ENCODE measurements around the gene FAM120B. TPM values are rescaled to one million over a fixed set of nuclear protein-coding genes. Genes with fewer than 3 reads are reported as not detected.
A peak's percentile ranks its signal among the peaks of the same experiment; 100 is the strongest.

FAM120B gene
- total RNA-seq, 1 experiment from 2014 or later = 15.2 TPM

GRCh38 chr6:170355661-170356060, 49.1 kb downstream of the FAM120B start:
- ChIA-PET POLR2A (no interaction called here), CTCF (no interaction called here)
- Mint-ChIP-seq H3K4me3 (no peak overlapping the region), H3K36me3 (peaks cover 42% of the 10 kb centered on the region), H3K27me3 (ENCODE audit: low read depth) (no peaks in the 10 kb centered on the region; the same call in 1 of the 2 replicates), H3K27ac (no peak overlapping the region), H3K9me3 (peaks cover 47% of the 10 kb centered on the region), H3K4me1 (peaks cover 3% of the 10 kb centered on the region; the same call in 1 of the 2 replicates)
- DNase-seq (ENCODE audit: low spot score) = no peak
- 0 out of 2 replicates have a peak, but pooled peaks have one; percentile 22 for ATAC-seq
- TF ChIP-seq AFF4 (CRISPR knock-in tag; IDR thresholded peaks at IDR 0.05; ENCODE audit: borderline replicate concordance) (no peak), ZNF425 (CRISPR knock-in tag; conservative IDR thresholded peaks at IDR 0.05) (no peak), ZNF281 (CRISPR knock-in tag; IDR thresholded peaks at IDR 0.05) (no peak), NR1H2 (CRISPR knock-in tag; IDR thresholded peaks at IDR 0.05) (no peak), E2F1 (CRISPR knock-in tag; IDR thresholded peaks at IDR 0.05) (no peak), IRF1 (CRISPR knock-in tag; IDR thresholded peaks at IDR 0.05) (no peak), MAX (CRISPR knock-in tag; IDR thresholded peaks at IDR 0.05) (no peak), NFATC4 (CRISPR knock-in tag; IDR thresholded peaks at IDR 0.05) (no peak)

GRCh38 chr6:170357812-170358211, 51.3 kb downstream of the FAM120B start:
- Mint-ChIP-seq H3K4me3 (no peak overlapping the region), H3K36me3 (peaks cover 20% of the 10 kb centered on the region), H3K27ac (no peak overlapping the region), H3K9me3 (peaks cover 25% of the 10 kb centered on the region), H3K27me3 (ENCODE audit: low read depth) (no peaks in the 10 kb centered on the region), H3K4me1 (peaks cover 3% of the 10 kb centered on the region; the same call in 1 of the 2 replicates)
- DNase-seq (ENCODE audit: low spot score) (no peak), ATAC-seq (no peak)
- ChIA-PET CTCF (no interaction called here), POLR2A (interaction anchor here (0.6 kb wide), 1 partner anchor 47 kb away, joined by 3 read pairs; no protein-coding TSS in a partner anchor)
- no peak for TF ChIP-seq ZNF396 (CRISPR knock-in tag; IDR thresholded peaks at IDR 0.05; ENCODE audit: borderline replicate concordance)
- TF ChIP-seq ESRRA (CRISPR knock-in tag; IDR thresholded peaks at IDR 0.05; ENCODE audit: borderline replicate concordance) = no peak
- no peak for TF ChIP-seq RORB (CRISPR knock-in tag; IDR thresholded peaks at IDR 0.05)
- TF ChIP-seq ZBTB43 (CRISPR knock-in tag; IDR thresholded peaks at IDR 0.05) = no peak
- TF ChIP-seq TP53 (CRISPR knock-in tag; IDR thresholded peaks at IDR 0.05) = no peak
- TF ChIP-seq MYBL2 (CRISPR knock-in tag; IDR thresholded peaks at IDR 0.05) = no peak
- TF ChIP-seq MAX (CRISPR knock-in tag; IDR thresholded peaks at IDR 0.05) = no peak
- no peak for TF ChIP-seq ZNF425 (CRISPR knock-in tag; conservative IDR thresholded peaks at IDR 0.05)
- no peak for TF ChIP-seq CREM (CRISPR knock-in tag; IDR thresholded peaks at IDR 0.05)
- TF ChIP-seq ETV6 (CRISPR knock-in tag; IDR thresholded peaks at IDR 0.05) = no peak
- TF ChIP-seq SMAD4 (CRISPR knock-in tag; IDR thresholded peaks at IDR 0.05) = no peak
- TF ChIP-seq NR3C1 (CRISPR knock-in tag; conservative IDR thresholded peaks at IDR 0.05; ENCODE audit: low read depth) = no peak
- no peak for TF ChIP-seq ZMAT4 (CRISPR knock-in tag; IDR thresholded peaks at IDR 0.05)

Measured in WTC11 (cell line).